ENCODE measurements around the gene IL17C. TPM values are rescaled to one million over a fixed set of nuclear protein-coding genes. Genes with fewer than 3 reads are reported as not detected.
A peak's percentile ranks its signal among the peaks of the same experiment; 100 is the strongest.

The IL17C gene
- total RNA-seq, 1 experiment from 2014 or later = 1.9 TPM

- TF ChIP-seq, protein P1, sequence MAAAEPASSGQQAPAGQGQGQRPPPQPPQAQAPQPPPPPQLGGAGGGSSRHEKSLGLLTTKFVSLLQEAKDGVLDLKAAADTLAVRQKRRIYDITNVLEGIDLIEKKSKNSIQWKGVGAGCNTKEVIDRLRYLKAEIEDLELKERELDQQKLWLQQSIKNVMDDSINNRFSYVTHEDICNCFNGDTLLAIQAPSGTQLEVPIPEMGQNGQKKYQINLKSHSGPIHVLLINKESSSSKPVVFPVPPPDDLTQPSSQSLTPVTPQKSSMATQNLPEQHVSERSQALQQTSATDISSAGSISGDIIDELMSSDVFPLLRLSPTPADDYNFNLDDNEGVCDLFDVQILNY (CRISPR knock-in tag; IDR thresholded peaks at IDR 0.05) = 0 out of 2 replicates have a peak, but pooled peaks have one; percentile 26
- TF ChIP-seq FOXK1 (CRISPR knock-in tag; IDR thresholded peaks at IDR 0.05) = peak; percentile 25; the same call in 1 of the 2 replicates
- TF ChIP-seq, protein P2, sequence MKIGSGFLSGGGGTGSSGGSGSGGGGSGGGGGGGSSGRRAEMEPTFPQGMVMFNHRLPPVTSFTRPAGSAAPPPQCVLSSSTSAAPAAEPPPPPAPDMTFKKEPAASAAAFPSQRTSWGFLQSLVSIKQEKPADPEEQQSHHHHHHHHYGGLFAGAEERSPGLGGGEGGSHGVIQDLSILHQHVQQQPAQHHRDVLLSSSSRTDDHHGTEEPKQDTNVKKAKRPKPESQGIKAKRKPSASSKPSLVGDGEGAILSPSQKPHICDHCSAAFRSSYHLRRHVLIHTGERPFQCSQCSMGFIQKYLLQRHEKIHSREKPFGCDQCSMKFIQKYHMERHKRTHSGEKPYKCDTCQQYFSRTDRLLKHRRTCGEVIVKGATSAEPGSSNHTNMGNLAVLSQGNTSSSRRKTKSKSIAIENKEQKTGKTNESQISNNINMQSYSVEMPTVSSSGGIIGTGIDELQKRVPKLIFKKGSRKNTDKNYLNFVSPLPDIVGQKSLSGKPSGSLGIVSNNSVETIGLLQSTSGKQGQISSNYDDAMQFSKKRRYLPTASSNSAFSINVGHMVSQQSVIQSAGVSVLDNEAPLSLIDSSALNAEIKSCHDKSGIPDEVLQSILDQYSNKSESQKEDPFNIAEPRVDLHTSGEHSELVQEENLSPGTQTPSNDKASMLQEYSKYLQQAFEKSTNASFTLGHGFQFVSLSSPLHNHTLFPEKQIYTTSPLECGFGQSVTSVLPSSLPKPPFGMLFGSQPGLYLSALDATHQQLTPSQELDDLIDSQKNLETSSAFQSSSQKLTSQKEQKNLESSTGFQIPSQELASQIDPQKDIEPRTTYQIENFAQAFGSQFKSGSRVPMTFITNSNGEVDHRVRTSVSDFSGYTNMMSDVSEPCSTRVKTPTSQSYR (CRISPR knock-in tag; IDR thresholded peaks at IDR 0.05) = 0 out of 2 replicates have a peak, but pooled peaks have one; percentile 33
- TF ChIP-seq, protein P3, sequence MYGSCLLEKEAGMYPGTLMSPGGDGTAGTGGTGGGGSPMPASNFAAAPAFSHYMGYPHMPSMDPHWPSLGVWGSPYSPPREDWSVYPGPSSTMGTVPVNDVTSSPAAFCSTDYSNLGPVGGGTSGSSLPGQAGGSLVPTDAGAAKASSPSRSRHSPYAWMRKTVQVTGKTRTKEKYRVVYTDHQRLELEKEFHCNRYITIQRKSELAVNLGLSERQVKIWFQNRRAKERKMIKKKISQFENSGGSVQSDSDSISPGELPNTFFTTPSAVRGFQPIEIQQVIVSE (CRISPR knock-in tag; IDR thresholded peaks at IDR 0.05; ENCODE audit: borderline replicate concordance) = no peak
- peak; percentile 41; the same call in 1 of the 2 replicates for TF ChIP-seq ZNF232 (CRISPR knock-in tag; IDR thresholded peaks at IDR 0.05)
Measured at GRCh38 chr16:88634141-88634993, 4.0 kb upstream of the IL17C start (continued).

- Mint-ChIP-seq H3K27me3 (ENCODE audit: low read depth) (peaks cover 13% of the 10 kb centered on the region), H3K27ac (no peak overlapping the region), H3K9me3 (no peaks in the 10 kb centered on the region), H3K4me1 (peaks cover 38% of the 10 kb centered on the region), H3K4me3 (peak overlapping the region; percentile 69), H3K36me3 (0 out of 2 replicates have a peak, but pooled peaks cover 8% of the 10 kb centered on the region)
- POLR2A ChIA-PET = no interaction called here
- DNase-seq (ENCODE audit: low spot score) (no peak), ATAC-seq (no peak)
- CTCF ChIA-PET = interaction anchor here (2.4 to 5.0 kb wide), 2 partner anchors 24 to 102 kb away, joined by 8 to 34 read pairs; no protein-coding TSS in a partner anchor
- TF ChIP-seq E2F4 (CRISPR knock-in tag; IDR thresholded peaks at IDR 0.05; ENCODE audit: borderline replicate concordance, low read depth) = 0 out of 2 replicates have a peak, but pooled peaks have one; percentile 11
- TF ChIP-seq SMAD4 (CRISPR knock-in tag; IDR thresholded peaks at IDR 0.05) = 0 out of 2 replicates have a peak, but pooled peaks have one; percentile 3
- no peak for TF ChIP-seq ZBTB43 (CRISPR knock-in tag; IDR thresholded peaks at IDR 0.05)
- TF ChIP-seq ZNF416 (CRISPR knock-in tag; IDR thresholded peaks at IDR 0.05) = no peak
- TF ChIP-seq GTF2I (CRISPR knock-in tag; conservative IDR thresholded peaks at IDR 0.05) = 0 out of 2 replicates have a peak, but pooled peaks have one; percentile 44
- TF ChIP-seq, protein P4, sequence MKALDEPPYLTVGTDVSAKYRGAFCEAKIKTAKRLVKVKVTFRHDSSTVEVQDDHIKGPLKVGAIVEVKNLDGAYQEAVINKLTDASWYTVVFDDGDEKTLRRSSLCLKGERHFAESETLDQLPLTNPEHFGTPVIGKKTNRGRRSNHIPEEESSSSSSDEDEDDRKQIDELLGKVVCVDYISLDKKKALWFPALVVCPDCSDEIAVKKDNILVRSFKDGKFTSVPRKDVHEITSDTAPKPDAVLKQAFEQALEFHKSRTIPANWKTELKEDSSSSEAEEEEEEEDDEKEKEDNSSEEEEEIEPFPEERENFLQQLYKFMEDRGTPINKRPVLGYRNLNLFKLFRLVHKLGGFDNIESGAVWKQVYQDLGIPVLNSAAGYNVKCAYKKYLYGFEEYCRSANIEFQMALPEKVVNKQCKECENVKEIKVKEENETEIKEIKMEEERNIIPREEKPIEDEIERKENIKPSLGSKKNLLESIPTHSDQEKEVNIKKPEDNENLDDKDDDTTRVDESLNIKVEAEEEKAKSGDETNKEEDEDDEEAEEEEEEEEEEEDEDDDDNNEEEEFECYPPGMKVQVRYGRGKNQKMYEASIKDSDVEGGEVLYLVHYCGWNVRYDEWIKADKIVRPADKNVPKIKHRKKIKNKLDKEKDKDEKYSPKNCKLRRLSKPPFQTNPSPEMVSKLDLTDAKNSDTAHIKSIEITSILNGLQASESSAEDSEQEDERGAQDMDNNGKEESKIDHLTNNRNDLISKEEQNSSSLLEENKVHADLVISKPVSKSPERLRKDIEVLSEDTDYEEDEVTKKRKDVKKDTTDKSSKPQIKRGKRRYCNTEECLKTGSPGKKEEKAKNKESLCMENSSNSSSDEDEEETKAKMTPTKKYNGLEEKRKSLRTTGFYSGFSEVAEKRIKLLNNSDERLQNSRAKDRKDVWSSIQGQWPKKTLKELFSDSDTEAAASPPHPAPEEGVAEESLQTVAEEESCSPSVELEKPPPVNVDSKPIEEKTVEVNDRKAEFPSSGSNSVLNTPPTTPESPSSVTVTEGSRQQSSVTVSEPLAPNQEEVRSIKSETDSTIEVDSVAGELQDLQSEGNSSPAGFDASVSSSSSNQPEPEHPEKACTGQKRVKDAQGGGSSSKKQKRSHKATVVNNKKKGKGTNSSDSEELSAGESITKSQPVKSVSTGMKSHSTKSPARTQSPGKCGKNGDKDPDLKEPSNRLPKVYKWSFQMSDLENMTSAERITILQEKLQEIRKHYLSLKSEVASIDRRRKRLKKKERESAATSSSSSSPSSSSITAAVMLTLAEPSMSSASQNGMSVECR (CRISPR knock-in tag; IDR thresholded peaks at IDR 0.05; ENCODE audit: borderline replicate concordance) = no peak
- TF ChIP-seq ELF4 (CRISPR knock-in tag; IDR thresholded peaks at IDR 0.05; ENCODE audit: low read depth) = no peak
- no peak for TF ChIP-seq ATF3 (CRISPR knock-in tag; conservative IDR thresholded peaks at IDR 0.05)
- TF ChIP-seq FOXP1 (CRISPR knock-in tag; IDR thresholded peaks at IDR 0.05; ENCODE audit: borderline replicate concordance) = peak; percentile 58; the same call in 1 of the 2 replicates
- TF ChIP-seq MAX (CRISPR knock-in tag; IDR thresholded peaks at IDR 0.05) = peak; percentile 35; the same call in 1 of the 2 replicates
- TF ChIP-seq ZNF396 (CRISPR knock-in tag; IDR thresholded peaks at IDR 0.05; ENCODE audit: borderline replicate concordance) = no peak
- TF ChIP-seq ZNF219 (CRISPR knock-in tag; IDR thresholded peaks at IDR 0.05; ENCODE audit: borderline replicate concordance) = 0 out of 2 replicates have a peak, but pooled peaks have one; percentile 1
- no peak for TF ChIP-seq HMGXB4 (CRISPR knock-in tag; IDR thresholded peaks at IDR 0.05)
Measured at GRCh38 chr16:88634994-88635670, 3.2 kb upstream of the IL17C start.
